GM13976 (cell line): ENCODE measurements around the gene DPF3.

Experiments used
- DNase-seq: peaks from one replicate; pipeline ENCODE4 v3.0.0; 2012; ENCODE audit warnings: low spot score
- CTCF ChIP-seq: IDR thresholded peaks from 2 replicates; pipeline ENCODE4 v1.5.1; 2012; ENCODE audit warnings: borderline replicate concordance, mild to moderate bottlenecking; ENCODE audit not compliant: insufficient read depth; ENCODE audit errors: extremely low read depth, missing control alignments, control extremely low read depth
- in situ Hi-C: fragments of 300-500 bp; cut with MboI; formaldehyde crosslinking; loops from one replicate; pipeline ENCODE4 v1.12.0; 2022; ENCODE audit warnings: low sequenced_read_pairs, mixed read lengths, inconsistent platforms; ENCODE audit not compliant: unreplicated experiment

The DPF3 gene

GRCh38 chr14:72657214-72657921, 236.5 kb downstream of the DPF3 start:
- TF ChIP-seq CTCF: no peak
- in situ Hi-C loops: no loop called here

GRCh38 chr14:72653026-72653425, 240.9 kb downstream of the DPF3 start:
- no peak for TF ChIP-seq CTCF
- in situ Hi-C loops: no loop called here
- DNase-seq: no peak

More at GRCh38 chr14:72657214-72657921, 236.5 kb downstream of the DPF3 start:
- DNase-seq: no peak

- in situ Hi-C loops: no loop called here
- DNase-seq: no peak
- TF ChIP-seq CTCF: no peak
Observed at GRCh38 chr14:72652179-72652578, 241.7 kb downstream of the DPF3 start.

GRCh38 chr14:72651714-72652113, 242.2 kb downstream of the DPF3 start:
- no peak for DNase-seq
- no peak for TF ChIP-seq CTCF
- in situ Hi-C loops: no loop called here

- no peak for DNase-seq
- no peak for TF ChIP-seq CTCF
- in situ Hi-C loops: no loop called here
Observed at GRCh38 chr14:72651081-72651480, 242.8 kb downstream of the DPF3 start.

- no peak for DNase-seq
- in situ Hi-C loops: no loop called here
- no peak for TF ChIP-seq CTCF
Observed at GRCh38 chr14:72649603-72650227, 244.2 kb downstream of the DPF3 start.

GRCh38 chr14:72647782-72648181, 246.1 kb downstream of the DPF3 start:
- no peak for DNase-seq
- in situ Hi-C loops: no loop called here
- TF ChIP-seq CTCF: no peak
